ENCODE results near the gene GPC5. TPM values are rescaled to one million over a fixed set of nuclear protein-coding genes. Genes with fewer than 3 reads are reported as not detected.

The GPC5 gene
- total RNA-seq, 1 experiment from 2014 or later = 0.21 TPM

DNA sequence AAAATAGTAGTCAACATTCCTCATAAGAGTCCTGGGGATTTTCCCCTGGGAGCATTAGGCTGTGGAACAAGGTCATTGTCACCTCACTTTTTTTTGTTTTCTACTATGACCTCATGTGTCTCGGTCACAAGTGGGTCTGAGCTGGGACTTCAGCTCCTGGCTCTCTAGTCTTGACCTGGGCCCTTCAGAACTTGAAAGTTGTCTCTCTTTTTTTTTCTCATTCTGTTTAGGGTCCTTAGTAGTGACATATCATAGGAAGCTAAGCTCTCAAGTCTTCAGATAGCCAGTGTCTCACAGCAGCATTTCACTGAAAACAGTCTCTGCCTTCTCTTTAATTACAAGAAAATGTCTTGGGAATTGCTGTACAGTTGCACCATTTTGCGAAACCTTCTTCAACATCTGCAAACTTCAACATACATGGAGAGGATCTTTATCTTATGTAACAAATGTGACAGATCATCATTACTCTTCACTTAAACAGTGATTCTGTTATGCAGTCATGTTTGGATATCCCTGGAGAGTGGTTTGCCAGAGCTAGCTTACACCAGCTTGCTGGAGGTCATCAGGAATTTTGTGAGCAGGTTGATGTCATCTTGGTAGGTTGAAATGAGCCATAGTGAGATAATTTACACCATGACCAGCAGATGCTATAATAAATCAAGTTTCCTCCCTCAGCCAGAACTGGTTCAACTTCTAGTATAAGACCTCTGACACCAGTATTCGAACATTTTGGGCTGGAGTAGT, 131.5 kb downstream of the GPC5 start:
- ChIA-PET POLR2A (ENCODE audit: low non-redundant PET) (no interaction called here), CTCF (no interaction called here)
- TF ChIP-seq EZH2 (IDR thresholded peaks at IDR 0.05; ENCODE audit: borderline replicate concordance, low read depth, low read length, poor library complexity, severe bottlenecking) = no peak
- TF ChIP-seq, protein P1, sequence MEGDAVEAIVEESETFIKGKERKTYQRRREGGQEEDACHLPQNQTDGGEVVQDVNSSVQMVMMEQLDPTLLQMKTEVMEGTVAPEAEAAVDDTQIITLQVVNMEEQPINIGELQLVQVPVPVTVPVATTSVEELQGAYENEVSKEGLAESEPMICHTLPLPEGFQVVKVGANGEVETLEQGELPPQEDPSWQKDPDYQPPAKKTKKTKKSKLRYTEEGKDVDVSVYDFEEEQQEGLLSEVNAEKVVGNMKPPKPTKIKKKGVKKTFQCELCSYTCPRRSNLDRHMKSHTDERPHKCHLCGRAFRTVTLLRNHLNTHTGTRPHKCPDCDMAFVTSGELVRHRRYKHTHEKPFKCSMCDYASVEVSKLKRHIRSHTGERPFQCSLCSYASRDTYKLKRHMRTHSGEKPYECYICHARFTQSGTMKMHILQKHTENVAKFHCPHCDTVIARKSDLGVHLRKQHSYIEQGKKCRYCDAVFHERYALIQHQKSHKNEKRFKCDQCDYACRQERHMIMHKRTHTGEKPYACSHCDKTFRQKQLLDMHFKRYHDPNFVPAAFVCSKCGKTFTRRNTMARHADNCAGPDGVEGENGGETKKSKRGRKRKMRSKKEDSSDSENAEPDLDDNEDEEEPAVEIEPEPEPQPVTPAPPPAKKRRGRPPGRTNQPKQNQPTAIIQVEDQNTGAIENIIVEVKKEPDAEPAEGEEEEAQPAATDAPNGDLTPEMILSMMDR (conservative IDR thresholded peaks at IDR 0.05; ENCODE audit: low read depth, low read length) = no peak
- H3K27me3 ChIP-seq (replicated peaks; ENCODE audit: insufficient read depth, low read depth, low read length, poor library complexity) = no peaks in the 10 kb centered on the region
- no peak overlapping the region for H3K4me3 ChIP-seq (ENCODE audit: low read depth, low read length, poor library complexity, severe bottlenecking)
- no peak for DNase-seq (ENCODE audit: low spot score)
- intact Hi-C loops (cut with micrococcal nuclease; ENCODE audit: unreplicated experiment) = no loop called here
- no peaks in the 10 kb centered on the region for H3K36me3 ChIP-seq (ENCODE audit: insufficient read depth, low read length, poor library complexity, severe bottlenecking)
- H3K27ac ChIP-seq (ENCODE audit: low read depth, low read length, poor library complexity, severe bottlenecking) = no peak overlapping the region
- no peaks in the 10 kb centered on the region for H3K4me1 ChIP-seq (ENCODE audit: insufficient read depth, low read length, poor library complexity, severe bottlenecking)
- H3K9me3 ChIP-seq (ENCODE audit: low read depth, low read length, poor library complexity, severe bottlenecking) = no peaks in the 10 kb centered on the region
- no TSS peak for BruUV-seq (replicated peaks)

DNA sequence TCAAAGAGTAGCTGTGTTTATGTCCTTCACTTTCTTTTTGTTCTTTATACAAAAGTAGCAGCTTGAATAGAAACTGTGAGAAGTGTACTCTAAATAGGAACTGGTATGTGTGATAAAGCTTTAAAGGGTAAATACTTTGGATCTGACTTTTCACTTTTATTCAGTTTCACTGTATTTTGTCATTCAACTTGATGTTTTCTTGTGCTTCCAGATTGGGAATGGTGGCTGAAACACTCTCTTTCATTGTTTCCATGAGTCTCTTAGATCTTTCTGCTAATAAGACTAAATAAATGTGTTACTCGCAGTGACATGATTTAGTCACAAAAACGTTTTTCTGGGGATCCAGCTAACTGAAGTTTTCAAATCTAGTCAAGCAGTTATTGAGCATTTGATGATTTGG, 133.2 kb downstream of the GPC5 start:
- intact Hi-C loops (cut with micrococcal nuclease; ENCODE audit: unreplicated experiment) = no loop called here
- no peak for TF ChIP-seq EZH2 (IDR thresholded peaks at IDR 0.05; ENCODE audit: borderline replicate concordance, low read depth, low read length, poor library complexity, severe bottlenecking)
- TF ChIP-seq, protein P1 (conservative IDR thresholded peaks at IDR 0.05; ENCODE audit: low read depth, low read length) = no peak
- BruUV-seq (replicated peaks) = no TSS peak
- Histone ChIP-seq H3K36me3 (ENCODE audit: insufficient read depth, low read length, poor library complexity, severe bottlenecking) (no peaks in the 10 kb centered on the region), H3K27me3 (replicated peaks; ENCODE audit: insufficient read depth, low read depth, low read length, poor library complexity) (no peaks in the 10 kb centered on the region), H3K27ac (ENCODE audit: low read depth, low read length, poor library complexity, severe bottlenecking) (no peak overlapping the region), H3K4me3 (ENCODE audit: low read depth, low read length, poor library complexity, severe bottlenecking) (no peak overlapping the region), H3K4me1 (ENCODE audit: insufficient read depth, low read length, poor library complexity, severe bottlenecking) (no peaks in the 10 kb centered on the region), H3K9me3 (ENCODE audit: low read depth, low read length, poor library complexity, severe bottlenecking) (no peaks in the 10 kb centered on the region)
- no peak for DNase-seq (ENCODE audit: low spot score)
- ChIA-PET CTCF (no interaction called here), POLR2A (ENCODE audit: low non-redundant PET) (no interaction called here)

DNA sequence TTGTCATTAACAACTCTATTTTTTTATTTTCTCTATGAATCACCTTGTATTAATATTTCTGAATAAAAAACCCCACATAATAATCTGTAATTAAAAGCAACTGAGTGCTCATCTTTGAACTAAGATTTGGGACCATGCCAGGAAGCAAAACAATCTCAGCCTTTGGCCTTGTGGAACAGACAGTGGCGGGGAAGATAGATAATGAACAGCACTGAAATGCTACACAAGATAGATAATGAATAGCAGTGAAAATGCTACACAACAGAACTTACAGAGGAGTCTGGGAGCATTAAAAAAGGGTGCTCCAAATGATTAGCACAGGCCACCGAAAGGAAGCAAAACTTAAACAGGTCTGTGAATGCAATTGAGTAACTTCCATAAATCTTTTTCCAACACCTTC, 134.9 kb downstream of the GPC5 start:
- Histone ChIP-seq H3K27me3 (replicated peaks; ENCODE audit: insufficient read depth, low read depth, low read length, poor library complexity) (no peaks in the 10 kb centered on the region), H3K36me3 (ENCODE audit: insufficient read depth, low read length, poor library complexity, severe bottlenecking) (no peaks in the 10 kb centered on the region), H3K9me3 (ENCODE audit: low read depth, low read length, poor library complexity, severe bottlenecking) (no peaks in the 10 kb centered on the region), H3K4me1 (ENCODE audit: insufficient read depth, low read length, poor library complexity, severe bottlenecking) (no peaks in the 10 kb centered on the region), H3K4me3 (ENCODE audit: low read depth, low read length, poor library complexity, severe bottlenecking) (no peak overlapping the region), H3K27ac (ENCODE audit: low read depth, low read length, poor library complexity, severe bottlenecking) (no peak overlapping the region)
- CTCF ChIA-PET = no interaction called here
- intact Hi-C loops (cut with micrococcal nuclease; ENCODE audit: unreplicated experiment) = no loop called here
- no peak for DNase-seq (ENCODE audit: low spot score)
- no peak for TF ChIP-seq EZH2 (IDR thresholded peaks at IDR 0.05; ENCODE audit: borderline replicate concordance, low read depth, low read length, poor library complexity, severe bottlenecking)
- TF ChIP-seq, protein P1 (conservative IDR thresholded peaks at IDR 0.05; ENCODE audit: low read depth, low read length) = no peak
- no TSS peak for BruUV-seq (replicated peaks)
- POLR2A ChIA-PET (ENCODE audit: low non-redundant PET) = no interaction called here

All from A673 (cell line).